ENCODE measurements around the gene FHL3. TPM values are rescaled to one million over a fixed set of nuclear protein-coding genes. Genes with fewer than 3 reads are reported as not detected.

The FHL3 gene
- total and polyA plus RNA-seq, 2 of the 8 experiments (the other 6 are each of a cell fraction or from before 2014, with no cell fraction given), result 14.3 to 35.6 TPM

DNA sequence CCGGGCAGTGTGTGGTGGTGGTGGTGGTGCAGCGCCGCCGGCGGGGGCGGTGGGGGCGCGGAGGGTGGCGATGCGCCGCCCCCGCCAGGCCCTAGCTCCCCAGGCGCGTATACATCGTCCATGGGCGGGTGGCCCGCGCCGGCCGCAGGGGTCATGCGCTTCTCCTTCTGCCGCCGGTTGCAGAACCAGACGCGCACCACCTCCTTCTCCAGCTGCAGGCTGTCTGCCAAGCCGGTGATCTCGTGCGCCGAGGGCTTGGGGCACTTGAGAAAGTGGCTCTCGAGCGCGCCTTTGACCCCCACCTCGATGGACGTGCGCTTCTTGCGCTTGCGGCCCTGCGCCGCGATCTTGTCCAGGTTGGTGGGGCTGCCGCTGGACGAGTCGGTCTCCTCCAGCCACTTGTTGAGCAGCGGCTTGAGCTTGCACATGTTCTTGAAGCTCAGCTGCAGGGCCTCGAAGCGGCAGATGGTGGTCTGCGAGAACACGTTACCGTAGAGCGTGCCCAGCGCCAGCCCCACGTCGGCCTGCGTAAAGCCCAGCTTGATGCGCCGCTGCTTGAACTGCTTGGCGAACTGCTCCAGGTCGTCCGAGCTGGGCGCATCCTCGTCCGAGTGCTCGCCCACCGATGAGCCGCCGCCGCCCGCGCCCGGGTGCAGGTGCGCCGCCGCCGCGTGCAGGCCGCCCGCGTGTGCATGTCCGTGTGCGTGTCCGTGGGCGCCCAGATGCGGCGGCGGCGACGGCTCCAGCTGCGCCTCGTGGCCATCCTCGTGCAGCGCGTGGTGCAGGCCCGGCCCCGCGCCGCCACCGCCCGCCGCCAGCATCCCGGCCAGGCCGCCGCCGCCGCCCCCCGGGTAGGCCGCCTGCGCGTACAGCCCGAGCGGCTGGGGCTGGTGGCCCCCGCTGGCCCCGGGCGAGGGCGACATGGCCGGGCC lies 40.4 kb upstream of the FHL3 start (continued):
- TF ChIP-seq, protein P1, sequence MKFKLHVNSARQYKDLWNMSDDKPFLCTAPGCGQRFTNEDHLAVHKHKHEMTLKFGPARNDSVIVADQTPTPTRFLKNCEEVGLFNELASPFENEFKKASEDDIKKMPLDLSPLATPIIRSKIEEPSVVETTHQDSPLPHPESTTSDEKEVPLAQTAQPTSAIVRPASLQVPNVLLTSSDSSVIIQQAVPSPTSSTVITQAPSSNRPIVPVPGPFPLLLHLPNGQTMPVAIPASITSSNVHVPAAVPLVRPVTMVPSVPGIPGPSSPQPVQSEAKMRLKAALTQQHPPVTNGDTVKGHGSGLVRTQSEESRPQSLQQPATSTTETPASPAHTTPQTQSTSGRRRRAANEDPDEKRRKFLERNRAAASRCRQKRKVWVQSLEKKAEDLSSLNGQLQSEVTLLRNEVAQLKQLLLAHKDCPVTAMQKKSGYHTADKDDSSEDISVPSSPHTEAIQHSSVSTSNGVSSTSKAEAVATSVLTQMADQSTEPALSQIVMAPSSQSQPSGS (IDR thresholded peaks at IDR 0.05; ENCODE audit: low read length), result no peak
- TF ChIP-seq, protein P2, sequence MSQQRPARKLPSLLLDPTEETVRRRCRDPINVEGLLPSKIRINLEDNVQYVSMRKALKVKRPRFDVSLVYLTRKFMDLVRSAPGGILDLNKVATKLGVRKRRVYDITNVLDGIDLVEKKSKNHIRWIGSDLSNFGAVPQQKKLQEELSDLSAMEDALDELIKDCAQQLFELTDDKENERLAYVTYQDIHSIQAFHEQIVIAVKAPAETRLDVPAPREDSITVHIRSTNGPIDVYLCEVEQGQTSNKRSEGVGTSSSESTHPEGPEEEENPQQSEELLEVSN (IDR thresholded peaks at IDR 0.05), result peak; percentile 95
- TF ChIP-seq TEAD4 (IDR thresholded peaks at IDR 0.05; ENCODE audit: low read depth, low read length), result no peak
- TF ChIP-seq, protein P3, sequence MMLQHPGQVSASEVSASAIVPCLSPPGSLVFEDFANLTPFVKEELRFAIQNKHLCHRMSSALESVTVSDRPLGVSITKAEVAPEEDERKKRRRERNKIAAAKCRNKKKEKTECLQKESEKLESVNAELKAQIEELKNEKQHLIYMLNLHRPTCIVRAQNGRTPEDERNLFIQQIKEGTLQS (IDR thresholded peaks at IDR 0.05; ENCODE audit: insufficient read depth, low read depth, low read length), result no peak
- TF ChIP-seq KDM5A (IDR thresholded peaks at IDR 0.05; ENCODE audit: low read length), result no peak
- no peak for TF ChIP-seq EP300 (IDR thresholded peaks at IDR 0.05; ENCODE audit: borderline replicate concordance in 1 of 2, low read depth in 2 of 2, low read length in 2 of 2)
- TF ChIP-seq EZH2 (IDR thresholded peaks at IDR 0.05; ENCODE audit: low read depth, low read length, severe bottlenecking), result peak; percentile 81
- TF ChIP-seq CHD2 (IDR thresholded peaks at IDR 0.05; ENCODE audit: low read length), result no peak
- TF ChIP-seq POLR2A (IDR thresholded peaks at IDR 0.05; ENCODE audit: control extremely low read depth in 1 of 2, low read depth in 2 of 2, low read length in 2 of 2), result no peak
- TF ChIP-seq, protein P4, sequence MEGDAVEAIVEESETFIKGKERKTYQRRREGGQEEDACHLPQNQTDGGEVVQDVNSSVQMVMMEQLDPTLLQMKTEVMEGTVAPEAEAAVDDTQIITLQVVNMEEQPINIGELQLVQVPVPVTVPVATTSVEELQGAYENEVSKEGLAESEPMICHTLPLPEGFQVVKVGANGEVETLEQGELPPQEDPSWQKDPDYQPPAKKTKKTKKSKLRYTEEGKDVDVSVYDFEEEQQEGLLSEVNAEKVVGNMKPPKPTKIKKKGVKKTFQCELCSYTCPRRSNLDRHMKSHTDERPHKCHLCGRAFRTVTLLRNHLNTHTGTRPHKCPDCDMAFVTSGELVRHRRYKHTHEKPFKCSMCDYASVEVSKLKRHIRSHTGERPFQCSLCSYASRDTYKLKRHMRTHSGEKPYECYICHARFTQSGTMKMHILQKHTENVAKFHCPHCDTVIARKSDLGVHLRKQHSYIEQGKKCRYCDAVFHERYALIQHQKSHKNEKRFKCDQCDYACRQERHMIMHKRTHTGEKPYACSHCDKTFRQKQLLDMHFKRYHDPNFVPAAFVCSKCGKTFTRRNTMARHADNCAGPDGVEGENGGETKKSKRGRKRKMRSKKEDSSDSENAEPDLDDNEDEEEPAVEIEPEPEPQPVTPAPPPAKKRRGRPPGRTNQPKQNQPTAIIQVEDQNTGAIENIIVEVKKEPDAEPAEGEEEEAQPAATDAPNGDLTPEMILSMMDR (IDR thresholded peaks at IDR 0.05; ENCODE audit: control extremely low read depth in 1 of 3, insufficient read depth in 1 of 3, low read depth in 1 of 3, low read length in 3 of 3), result no peak
- TF ChIP-seq RNF2 (IDR thresholded peaks at IDR 0.05; ENCODE audit: borderline replicate concordance, low read depth, low read length, missing control alignments, poor library complexity, severe bottlenecking), result peak; percentile 39
- no peak for TF ChIP-seq TAF1 (IDR thresholded peaks at IDR 0.05; ENCODE audit: low read depth, low read length)
- no peak for TF ChIP-seq MAFK (IDR thresholded peaks at IDR 0.05; ENCODE audit: low read depth, low read length)
- TF ChIP-seq NRF1 (IDR thresholded peaks at IDR 0.05; ENCODE audit: low read depth, low read length), result no peak
- peak; percentile 87 for TF ChIP-seq SUZ12 (IDR thresholded peaks at IDR 0.05; ENCODE audit: low read length)
- TF ChIP-seq SRF (IDR thresholded peaks at IDR 0.05; ENCODE audit: low read depth, low read length), result no peak
- no peak for TF ChIP-seq BACH1 (IDR thresholded peaks at IDR 0.05; ENCODE audit: low read length)
- TF ChIP-seq ZNF274 (IDR thresholded peaks at IDR 0.05; ENCODE audit: borderline replicate concordance, extremely low read depth, low read length), result no peak
